ENCODE data around the gene DCPS. TPM values are rescaled to one million over a fixed set of nuclear protein-coding genes. Genes with fewer than 3 reads are reported as not detected.

Gene DCPS
- total and polyA plus RNA-seq, 2 of the 4 experiments (the other 2 are of a cell fraction), result 19.7 to 34.8 TPM

GRCh38 chr11:126257144-126257543 lies 46.7 kb upstream of the DCPS start:
- H3K9ac ChIP-seq (ENCODE audit: low read depth, low read length), result no peak overlapping the region
- H4K8ac ChIP-seq (ENCODE audit: low read depth in 2 of 2, low read length in 2 of 2), result no peak overlapping the region
- ChIA-PET POLR2A (ENCODE audit: unreplicated experiment) (no interaction called here), CTCF (no interaction called here)
- H3K14ac ChIP-seq (replicated peaks; ENCODE audit: low read depth, low read length), result no peak overlapping the region
- no peak overlapping the region for H3K18ac ChIP-seq (ENCODE audit: low read depth, low read length)
- intact Hi-C loops (cut with micrococcal nuclease), result loop anchor here (5.0 kb wide), 1 partner anchor 45 kb away; the partner anchor contains the start of genes FAM118B and RPUSD4
- TF ChIP-seq SMC3 (IDR thresholded peaks at IDR 0.05; ENCODE audit: low read depth, low read length) (no peak), POLR2A (IDR thresholded peaks at IDR 0.05; ENCODE audit: low read depth, low read length) (no peak), CTCF (conservative IDR thresholded peaks at IDR 0.05; ENCODE audit: low read depth, low read length) (no peak), RCOR1 (IDR thresholded peaks at IDR 0.05; ENCODE audit: insufficient replicate concordance, low read length) (no peak), ELK1 (IDR thresholded peaks at IDR 0.05; ENCODE audit: borderline replicate concordance, low read depth, low read length) (no peak), CEBPB (IDR thresholded peaks at IDR 0.05; ENCODE audit: low read depth, low read length) (peak; percentile 93), CHD1 (IDR thresholded peaks at IDR 0.05; ENCODE audit: low read depth, low read length) (no peak)
- dilution Hi-C loops (cut with HindIII; ENCODE audit: low sequenced_read_pairs, unreplicated experiment), result no loop called here
- no TSS peak for BruUV-seq (replicated peaks)
- H2BK5ac ChIP-seq (ENCODE audit: low read depth, low read length, poor library complexity, severe bottlenecking), result no peak overlapping the region
- no peak overlapping the region for H3K4me3 ChIP-seq (ENCODE audit: insufficient read depth, low read depth, low read length)
- ATAC-seq (ENCODE audit: low read depth), result no peak
- H3K4ac ChIP-seq (ENCODE audit: low read depth, low read length), result no peak overlapping the region
- no peak overlapping the region for H2AK9ac ChIP-seq (replicated peaks; ENCODE audit: low read depth, low read length, poor library complexity)
- no peaks in the 10 kb centered on the region for H3K9me3 ChIP-seq (ENCODE audit: control insufficient read depth, insufficient read depth, low read length)
- H3K36me3 ChIP-seq (ENCODE audit: control insufficient read depth, insufficient read depth, low read length), result peaks cover 18% of the 10 kb centered on the region
- H2AK5ac ChIP-seq (ENCODE audit: low read depth, low read length), result no peak overlapping the region
- H2BK120ac ChIP-seq (ENCODE audit: low read depth, low read length), result no peak overlapping the region
- no peak overlapping the region for H3K4me2 ChIP-seq (ENCODE audit: low read depth, low read length)
- H3K9me1 ChIP-seq (ENCODE audit: insufficient read depth, low read length), result peaks cover 14% of the 10 kb centered on the region
- peaks cover 0 to 16% of the 10 kb centered on the region in 2 experiments; a peak in 3 of 4 replicates for H3K79me1 ChIP-seq (ENCODE audit: low read depth in 1 of 2, low read length in 2 of 2)
- no peak overlapping the region for H3K27ac ChIP-seq (ENCODE audit: insufficient read depth, low read length)
- H3K23ac ChIP-seq (ENCODE audit: low read depth, low read length), result no peak overlapping the region
- H4K5ac ChIP-seq (ENCODE audit: low read depth, low read length), result no peak overlapping the region
- H3K4me1 ChIP-seq (ENCODE audit: control insufficient read depth, insufficient read depth, low read length), result peaks cover 3% of the 10 kb centered on the region
- no peak overlapping the region for H2BK15ac ChIP-seq (ENCODE audit: low read depth, low read length)
- no CpG with 5 or more reads among the region's 2 CpGs for WGBS, 2 experiments (ENCODE audit: extremely low coverage in 2 of 2, insufficient read length in 1 of 2)
- no peak overlapping the region for H3K56ac ChIP-seq (ENCODE audit: extremely low read depth, insufficient read depth, low read length)
- no peak for DNase-seq
- in situ Hi-C loops (cut with MboI; ENCODE audit: low sequenced_read_pairs), result no loop called here
- H3K27me3 ChIP-seq (ENCODE audit: control insufficient read depth, insufficient read depth, low read length), result no peaks in the 10 kb centered on the region
- H4K20me1 ChIP-seq (ENCODE audit: insufficient read depth, low read length), result peaks cover 7% of the 10 kb centered on the region
- no peak overlapping the region for H2BK20ac ChIP-seq (ENCODE audit: low read depth, low read length)
- H2AFZ ChIP-seq (replicated peaks; ENCODE audit: low read length, poor library complexity), result no peak overlapping the region
- H4K91ac ChIP-seq (ENCODE audit: insufficient read depth, low read depth, low read length), result no peak overlapping the region

All from IMR-90 (cell line).